ENCODE data around the gene NLRX1.
A peak's percentile ranks its signal among the peaks of the same experiment; 100 is the strongest.

NLRX1 gene

DNA sequence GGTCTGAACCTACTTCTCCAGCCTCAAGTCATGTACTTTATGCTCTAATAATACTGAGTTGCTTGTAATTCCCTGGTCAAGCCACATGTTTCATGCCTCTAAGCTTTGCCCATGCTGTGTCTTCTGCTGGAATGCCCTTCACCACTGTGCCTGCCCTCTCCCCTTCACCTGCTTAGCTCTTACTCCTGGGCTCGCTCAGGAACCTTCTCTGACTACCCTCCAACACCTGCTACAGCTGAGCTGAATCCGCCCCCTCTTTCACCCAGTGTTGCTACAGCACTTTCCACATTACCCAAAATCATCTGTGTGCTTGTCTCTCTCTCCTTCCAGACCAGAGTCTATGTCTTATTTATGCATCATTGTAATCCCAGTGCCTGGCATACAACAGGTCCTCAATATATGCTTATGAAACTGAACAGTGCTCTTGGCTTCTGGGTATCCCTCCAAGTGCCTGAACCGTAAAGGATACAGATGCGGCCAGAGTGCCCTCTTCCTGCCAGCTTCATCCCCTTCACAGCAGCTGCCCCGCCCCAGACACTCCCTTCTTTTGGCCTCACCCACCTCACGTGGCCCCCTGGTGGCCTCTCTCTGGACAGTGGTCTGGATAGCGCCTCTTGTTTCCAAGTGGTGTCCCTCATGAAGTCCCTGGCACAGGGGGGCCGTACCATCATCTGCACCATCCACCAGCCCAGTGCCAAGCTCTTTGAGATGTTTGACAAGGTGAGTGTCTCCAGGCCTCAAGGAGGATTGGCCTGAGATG lies 12.6 kb upstream of the NLRX1 start:
- no peak overlapping the region for H3K9ac ChIP-seq (ENCODE audit: low read length)
- no peak overlapping the region for H2BK15ac ChIP-seq (replicated peaks; ENCODE audit: low read depth)
- H4K5ac ChIP-seq (ENCODE audit: low read length): no peak overlapping the region
- H3K23ac ChIP-seq (ENCODE audit: low read length): no peak overlapping the region
- no peaks in the 10 kb centered on the region for H3K36me3 ChIP-seq (ENCODE audit: control insufficient read depth, insufficient read depth, low read length)
- no peak overlapping the region for H3K18ac ChIP-seq (ENCODE audit: low read length)
- no peak overlapping the region for H2BK120ac ChIP-seq (ENCODE audit: low read depth, low read length)
- H3K4ac ChIP-seq (ENCODE audit: low read depth, low read length): no peak overlapping the region
- no peak overlapping the region for H2BK5ac ChIP-seq (ENCODE audit: low read length)
- H3K4me1 ChIP-seq (ENCODE audit: control insufficient read depth, low read depth, low read length): no peaks in the 10 kb centered on the region
- DNase-seq: peak; percentile 43
- no peak overlapping the region for H4K8ac ChIP-seq (ENCODE audit: low read depth, low read length)
- H3K4me3 ChIP-seq (ENCODE audit: low read length): no peak overlapping the region
- H3K27ac ChIP-seq (ENCODE audit: low read depth, low read length): no peak overlapping the region
- whole genome bisulfite sequencing (ENCODE audit: extremely low coverage, insufficient coverage, low lambda C conversion rate): no CpG with 5 or more reads among the region's 8 CpGs
- no peaks in the 10 kb centered on the region for H3K79me2 ChIP-seq (ENCODE audit: control insufficient read depth, insufficient read depth, low read length)
- no peaks in the 10 kb centered on the region for H3K79me1 ChIP-seq (ENCODE audit: low read length)
- no peak overlapping the region for H2AK5ac ChIP-seq (ENCODE audit: low read length)
- H3K27me3 ChIP-seq (ENCODE audit: insufficient read depth, low read length, poor library complexity): no peaks in the 10 kb centered on the region
- H3K4me2 ChIP-seq (ENCODE audit: low read length): no peak overlapping the region
- no peak overlapping the region for H3K56ac ChIP-seq (ENCODE audit: low read length)

DNA sequence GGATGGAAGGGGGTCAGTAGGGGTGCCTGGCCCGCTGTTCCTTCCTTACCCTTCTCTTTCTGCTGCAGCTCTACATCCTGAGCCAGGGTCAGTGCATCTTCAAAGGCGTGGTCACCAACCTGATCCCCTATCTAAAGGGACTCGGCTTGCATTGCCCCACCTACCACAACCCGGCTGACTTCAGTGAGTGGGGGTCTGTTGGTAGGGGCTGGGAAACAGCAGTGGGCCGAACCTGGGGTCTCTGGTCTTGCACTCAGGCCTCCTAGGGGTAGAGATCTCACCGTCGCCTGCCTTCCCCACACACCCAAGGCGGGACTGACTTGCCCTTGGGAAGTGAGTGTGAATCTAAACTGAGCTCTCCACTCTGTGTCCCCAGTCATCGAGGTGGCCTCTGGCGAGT lies 12.0 kb upstream of the NLRX1 start:
- Histone ChIP-seq H3K36me3 (ENCODE audit: control insufficient read depth, insufficient read depth, low read length) (no peaks in the 10 kb centered on the region), H3K4ac (ENCODE audit: low read depth, low read length) (no peak overlapping the region), H3K27me3 (ENCODE audit: insufficient read depth, low read length, poor library complexity) (no peaks in the 10 kb centered on the region), H3K56ac (ENCODE audit: low read length) (no peak overlapping the region), H2BK5ac (ENCODE audit: low read length) (no peak overlapping the region), H2BK120ac (ENCODE audit: low read depth, low read length) (no peak overlapping the region), H3K4me3 (ENCODE audit: low read length) (no peak overlapping the region), H4K5ac (ENCODE audit: low read length) (no peak overlapping the region), H4K8ac (ENCODE audit: low read depth, low read length) (no peak overlapping the region), H3K79me1 (ENCODE audit: low read length) (no peaks in the 10 kb centered on the region), H2AK5ac (ENCODE audit: low read length) (no peak overlapping the region), H2BK15ac (replicated peaks; ENCODE audit: low read depth) (no peak overlapping the region), H3K18ac (ENCODE audit: low read length) (no peak overlapping the region), H3K79me2 (ENCODE audit: control insufficient read depth, insufficient read depth, low read length) (no peaks in the 10 kb centered on the region), H3K9ac (ENCODE audit: low read length) (no peak overlapping the region), H3K27ac (ENCODE audit: low read depth, low read length) (no peak overlapping the region), H3K4me1 (ENCODE audit: control insufficient read depth, low read depth, low read length) (no peaks in the 10 kb centered on the region), H3K4me2 (ENCODE audit: low read length) (no peak overlapping the region), H3K23ac (ENCODE audit: low read length) (no peak overlapping the region)
- WGBS (ENCODE audit: extremely low coverage, insufficient coverage, low lambda C conversion rate): no CpG with 5 or more reads among the region's 10 CpGs
- DNase-seq: no peak

DNA sequence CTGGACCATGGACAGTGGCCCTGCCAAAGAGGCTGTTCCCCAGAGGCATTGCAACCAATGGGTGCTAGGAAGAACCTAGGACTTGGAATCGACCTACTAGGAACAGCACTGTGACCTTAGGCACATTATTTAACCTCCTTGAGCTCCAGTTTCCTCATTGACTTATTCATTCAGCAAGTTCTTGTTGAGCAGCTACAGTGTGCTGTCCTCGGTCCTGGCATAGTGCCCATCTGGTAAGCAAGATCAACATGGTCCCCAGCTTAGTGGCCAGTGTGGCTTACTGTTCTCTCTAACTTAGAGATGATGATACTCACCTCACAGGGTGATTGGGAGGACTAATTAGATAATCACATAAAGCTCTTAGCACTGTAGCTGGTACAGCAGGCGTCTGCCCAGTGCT lies 11.5 kb upstream of the NLRX1 start:
- no peak for DNase-seq
- H2AK5ac ChIP-seq (ENCODE audit: low read length): no peak overlapping the region
- no peak overlapping the region for H3K4me3 ChIP-seq (ENCODE audit: low read length)
- H3K23ac ChIP-seq (ENCODE audit: low read length): no peak overlapping the region
- no peak overlapping the region for H3K27ac ChIP-seq (ENCODE audit: low read depth, low read length)
- H3K4ac ChIP-seq (ENCODE audit: low read depth, low read length): no peak overlapping the region
- H3K27me3 ChIP-seq (ENCODE audit: insufficient read depth, low read length, poor library complexity): no peaks in the 10 kb centered on the region
- H3K18ac ChIP-seq (ENCODE audit: low read length): no peak overlapping the region
- H3K79me2 ChIP-seq (ENCODE audit: control insufficient read depth, insufficient read depth, low read length): no peaks in the 10 kb centered on the region
- WGBS (ENCODE audit: extremely low coverage, insufficient coverage, low lambda C conversion rate): no CpG with 5 or more reads among the region's 3 CpGs
- no peaks in the 10 kb centered on the region for H3K36me3 ChIP-seq (ENCODE audit: control insufficient read depth, insufficient read depth, low read length)
- H3K4me1 ChIP-seq (ENCODE audit: control insufficient read depth, low read depth, low read length): no peaks in the 10 kb centered on the region
- H3K56ac ChIP-seq (ENCODE audit: low read length): no peak overlapping the region
- H3K9ac ChIP-seq (ENCODE audit: low read length): no peak overlapping the region
- no peak overlapping the region for H4K5ac ChIP-seq (ENCODE audit: low read length)
- no peak overlapping the region for H2BK15ac ChIP-seq (replicated peaks; ENCODE audit: low read depth)
- no peak overlapping the region for H3K4me2 ChIP-seq (ENCODE audit: low read length)
- no peak overlapping the region for H4K8ac ChIP-seq (ENCODE audit: low read depth, low read length)
- no peak overlapping the region for H2BK5ac ChIP-seq (ENCODE audit: low read length)
- no peak overlapping the region for H2BK120ac ChIP-seq (ENCODE audit: low read depth, low read length)
- no peaks in the 10 kb centered on the region for H3K79me1 ChIP-seq (ENCODE audit: low read length)

DNA sequence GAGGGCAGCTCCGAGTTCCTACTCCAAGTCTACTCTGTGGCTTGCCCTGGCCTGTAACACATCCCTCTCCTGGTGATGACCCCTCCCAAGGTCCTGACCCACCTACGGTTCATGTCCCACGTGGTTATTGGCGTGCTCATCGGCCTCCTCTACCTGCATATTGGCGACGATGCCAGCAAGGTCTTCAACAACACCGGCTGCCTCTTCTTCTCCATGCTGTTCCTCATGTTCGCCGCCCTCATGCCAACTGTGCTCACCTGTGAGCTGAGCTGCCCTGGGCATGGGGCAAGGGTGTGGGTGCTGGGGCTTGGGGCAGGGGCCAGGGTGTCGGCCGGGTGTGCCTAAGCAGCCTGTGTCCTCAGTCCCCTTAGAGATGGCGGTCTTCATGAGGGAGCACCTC lies 10.1 kb upstream of the NLRX1 start:
- H2BK5ac ChIP-seq (ENCODE audit: low read length): no peak overlapping the region
- H3K9ac ChIP-seq (ENCODE audit: low read length): no peak overlapping the region
- no peak for DNase-seq
- WGBS (ENCODE audit: extremely low coverage, insufficient coverage, low lambda C conversion rate): no CpG with 5 or more reads among the region's 13 CpGs
- H3K56ac ChIP-seq (ENCODE audit: low read length): no peak overlapping the region
- H3K23ac ChIP-seq (ENCODE audit: low read length): no peak overlapping the region
- no peak overlapping the region for H3K4me2 ChIP-seq (ENCODE audit: low read length)
- H3K18ac ChIP-seq (ENCODE audit: low read length): no peak overlapping the region
- no peak overlapping the region for H3K4ac ChIP-seq (ENCODE audit: low read depth, low read length)
- H2BK15ac ChIP-seq (replicated peaks; ENCODE audit: low read depth): no peak overlapping the region
- H4K8ac ChIP-seq (ENCODE audit: low read depth, low read length): no peak overlapping the region
- no peak overlapping the region for H3K27ac ChIP-seq (ENCODE audit: low read depth, low read length)
- no peak overlapping the region for H2AK5ac ChIP-seq (ENCODE audit: low read length)
- no peak overlapping the region for H4K5ac ChIP-seq (ENCODE audit: low read length)
- H3K79me1 ChIP-seq (ENCODE audit: low read length): no peaks in the 10 kb centered on the region
- H3K79me2 ChIP-seq (ENCODE audit: control insufficient read depth, insufficient read depth, low read length): no peaks in the 10 kb centered on the region
- no peaks in the 10 kb centered on the region for H3K4me1 ChIP-seq (ENCODE audit: control insufficient read depth, low read depth, low read length)
- no peaks in the 10 kb centered on the region for H3K27me3 ChIP-seq (ENCODE audit: insufficient read depth, low read length, poor library complexity)
- H3K36me3 ChIP-seq (ENCODE audit: control insufficient read depth, insufficient read depth, low read length): no peaks in the 10 kb centered on the region
- H2BK120ac ChIP-seq (ENCODE audit: low read depth, low read length): no peak overlapping the region
- H3K4me3 ChIP-seq (ENCODE audit: low read length): no peak overlapping the region

DNA sequence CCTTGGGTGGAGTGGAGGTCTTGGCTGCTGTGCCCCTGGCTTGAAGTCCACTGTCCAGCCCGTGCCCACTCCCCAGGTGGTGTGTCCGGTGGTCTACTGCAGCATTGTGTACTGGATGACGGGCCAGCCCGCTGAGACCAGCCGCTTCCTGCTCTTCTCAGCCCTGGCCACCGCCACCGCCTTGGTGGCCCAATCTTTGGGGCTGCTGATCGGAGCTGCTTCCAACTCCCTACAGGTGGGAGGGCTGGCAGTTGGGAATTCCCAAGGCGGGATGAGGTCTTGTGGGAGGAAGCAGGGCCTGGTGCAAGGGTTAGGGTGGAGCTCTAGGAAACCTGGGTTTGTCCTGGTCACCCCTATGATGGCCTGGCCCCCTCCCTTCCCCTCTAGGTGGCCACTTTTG lies 8.4 kb upstream of the NLRX1 start:
- Histone ChIP-seq H3K56ac (ENCODE audit: low read length) (no peak overlapping the region), H2AK5ac (ENCODE audit: low read length) (no peak overlapping the region), H4K8ac (ENCODE audit: low read depth, low read length) (no peak overlapping the region), H3K27me3 (ENCODE audit: insufficient read depth, low read length, poor library complexity) (no peaks in the 10 kb centered on the region), H3K23ac (ENCODE audit: low read length) (no peak overlapping the region), H2BK120ac (ENCODE audit: low read depth, low read length) (no peak overlapping the region), H3K79me1 (ENCODE audit: low read length) (no peaks in the 10 kb centered on the region), H3K4ac (ENCODE audit: low read depth, low read length) (no peak overlapping the region), H3K79me2 (ENCODE audit: control insufficient read depth, insufficient read depth, low read length) (no peaks in the 10 kb centered on the region), H3K36me3 (ENCODE audit: control insufficient read depth, insufficient read depth, low read length) (no peaks in the 10 kb centered on the region), H3K18ac (ENCODE audit: low read length) (no peak overlapping the region), H3K4me2 (ENCODE audit: low read length) (no peak overlapping the region), H3K9ac (ENCODE audit: low read length) (no peak overlapping the region), H4K5ac (ENCODE audit: low read length) (no peak overlapping the region), H2BK5ac (ENCODE audit: low read length) (no peak overlapping the region), H2BK15ac (replicated peaks; ENCODE audit: low read depth) (no peak overlapping the region), H3K4me3 (ENCODE audit: low read length) (no peak overlapping the region), H3K27ac (ENCODE audit: low read depth, low read length) (no peak overlapping the region), H3K4me1 (ENCODE audit: control insufficient read depth, low read depth, low read length) (no peaks in the 10 kb centered on the region)
- WGBS (ENCODE audit: extremely low coverage, insufficient coverage, low lambda C conversion rate): no CpG with 5 or more reads among the region's 9 CpGs
- no peak for DNase-seq

DNA sequence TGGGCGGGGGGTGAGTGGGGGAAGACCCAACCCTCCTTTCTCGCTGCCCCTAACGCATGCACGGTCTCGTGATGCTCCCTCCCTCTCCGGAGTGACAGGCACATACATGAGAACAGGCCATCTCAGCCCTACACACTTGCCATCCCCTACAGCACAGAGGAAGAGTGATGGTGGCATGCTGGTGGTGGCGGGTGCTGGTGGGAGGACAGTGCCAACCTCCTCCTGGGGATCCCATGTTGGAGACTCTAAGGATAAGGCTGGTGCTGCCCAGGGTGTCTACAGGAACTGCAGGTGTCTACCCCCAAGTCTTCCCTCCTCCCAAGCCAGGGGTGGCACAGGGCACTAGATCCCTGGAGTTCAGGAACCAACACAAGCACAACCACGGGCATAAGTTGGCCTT lies 6.7 kb upstream of the NLRX1 start:
- Histone ChIP-seq H3K79me1 (ENCODE audit: low read length) (no peaks in the 10 kb centered on the region), H2AK5ac (ENCODE audit: low read length) (no peak overlapping the region), H3K56ac (ENCODE audit: low read length) (no peak overlapping the region), H3K4me1 (ENCODE audit: control insufficient read depth, low read depth, low read length) (no peaks in the 10 kb centered on the region), H3K27me3 (ENCODE audit: insufficient read depth, low read length, poor library complexity) (no peaks in the 10 kb centered on the region), H3K4me3 (ENCODE audit: low read length) (no peak overlapping the region), H3K79me2 (ENCODE audit: control insufficient read depth, insufficient read depth, low read length) (no peaks in the 10 kb centered on the region), H4K5ac (ENCODE audit: low read length) (no peak overlapping the region), H4K8ac (ENCODE audit: low read depth, low read length) (no peak overlapping the region), H3K27ac (ENCODE audit: low read depth, low read length) (no peak overlapping the region), H3K23ac (ENCODE audit: low read length) (no peak overlapping the region), H2BK15ac (replicated peaks; ENCODE audit: low read depth) (no peak overlapping the region), H3K36me3 (ENCODE audit: control insufficient read depth, insufficient read depth, low read length) (no peaks in the 10 kb centered on the region), H3K4me2 (ENCODE audit: low read length) (no peak overlapping the region), H3K9ac (ENCODE audit: low read length) (no peak overlapping the region), H2BK5ac (ENCODE audit: low read length) (no peak overlapping the region), H2BK120ac (ENCODE audit: low read depth, low read length) (no peak overlapping the region), H3K4ac (ENCODE audit: low read depth, low read length) (no peak overlapping the region), H3K18ac (ENCODE audit: low read length) (no peak overlapping the region)
- no peak for DNase-seq
- WGBS (ENCODE audit: extremely low coverage, insufficient coverage, low lambda C conversion rate): no CpG with 5 or more reads among the region's 8 CpGs
